WTC11 (cell line): ENCODE results near the gene SPATA19. TPM values are rescaled to one million over a fixed set of nuclear protein-coding genes. Genes with fewer than 3 reads are reported as not detected.

Experiments used
- ATAC-seq: fragments of 200-7000 bp; cut with Tn5 transposase; 2 replicates; pipeline ENCODE4 v1.10.0; 2021; ENCODE audit warnings: mild to moderate bottlenecking, moderate library complexity
- CTCF ChIA-PET: fragments of 300-600 bp; sonication (Branson Sonifier 250); formaldehyde crosslinking; loops from one replicate; lab custom pipeline; 2021; ENCODE audit warnings: antibody characterized with exemption; lab: Charles Lee
- POLR2A ChIA-PET: fragments of 350-600 bp; sonication (Branson Sonifier 250); formaldehyde crosslinking; loops from one replicate; lab custom pipeline; 2021; ENCODE audit warnings: antibody characterized with exemption; lab: Charles Lee
- DNase-seq: peaks from one replicate; pipeline ENCODE4 v3.0.0; 2021; ENCODE audit warnings: low spot score
- H3K27ac Mint-ChIP-seq: 2 replicates; pipeline ENCODE4 v1.8.0; 2021; ENCODE audit warnings: mixed read lengths
- H3K27me3 Mint-ChIP-seq: 2 replicates; pipeline ENCODE4 v1.8.0; 2021; ENCODE audit warnings: low read depth, mild to moderate bottlenecking, moderate library complexity, mixed read lengths
- H3K36me3 Mint-ChIP-seq: 2 replicates; pipeline ENCODE4 v1.8.0; 2021; ENCODE audit warnings: mixed read lengths
- H3K4me1 Mint-ChIP-seq: 2 replicates; pipeline ENCODE4 v1.8.0; 2022; ENCODE audit warnings: mixed read lengths
- H3K4me3 Mint-ChIP-seq: 2 replicates; pipeline ENCODE4 v1.8.0; 2021; ENCODE audit warnings: mild to moderate bottlenecking, moderate library complexity, mixed read lengths
- H3K9me3 Mint-ChIP-seq: 2 replicates; pipeline ENCODE4 v1.8.0; 2021; ENCODE audit warnings: mixed read lengths
- ATF6 ChIP-seq: sonication (generic); formaldehyde crosslinking; IDR thresholded peaks from 2 replicates; pipeline ENCODE4 v1.8.1; 2023; ENCODE audit warnings: mild to moderate bottlenecking, missing genetic modification reagents
- CREB1 ChIP-seq: sonication (generic); formaldehyde crosslinking; IDR thresholded peaks from 2 replicates; pipeline ENCODE4 v1.8.0; 2023; ENCODE audit warnings: mild to moderate bottlenecking, missing genetic modification reagents
- CREM ChIP-seq: sonication (generic); formaldehyde crosslinking; IDR thresholded peaks from 2 replicates; pipeline ENCODE4 v1.8.1; 2022; ENCODE audit warnings: mild to moderate bottlenecking, missing genetic modification reagents, moderate library complexity
- E2F1 ChIP-seq: sonication (generic); formaldehyde crosslinking; IDR thresholded peaks from 2 replicates; pipeline ENCODE4 v1.8.0; 2022; ENCODE audit warnings: mild to moderate bottlenecking, missing genetic modification reagents
- EMX1 ChIP-seq: fragments of 250-450 bp; sonication (Bioruptor Pico); IDR thresholded peaks from 2 replicates; pipeline ENCODE4 v1.8.0; 2021; ENCODE audit warnings: mild to moderate bottlenecking
- FOXJ3 ChIP-seq: sonication (generic); formaldehyde crosslinking; IDR thresholded peaks from 2 replicates; pipeline ENCODE4 v1.9.0; 2021; ENCODE audit warnings: missing genetic modification reagents, mild to moderate bottlenecking, borderline replicate concordance
- FOXK1 ChIP-seq: sonication (generic); formaldehyde crosslinking; IDR thresholded peaks from 2 replicates; pipeline ENCODE4 v1.8.0; 2022; ENCODE audit warnings: mild to moderate bottlenecking, moderate library complexity, missing genetic modification reagents
- GABPB1 ChIP-seq: sonication (generic); formaldehyde crosslinking; IDR thresholded peaks from 2 replicates; pipeline ENCODE4 v1.8.1; 2023; ENCODE audit warnings: mild to moderate bottlenecking, missing genetic modification reagents
- GRHL2 ChIP-seq: fragments of 250-450 bp; sonication (Bioruptor Pico); IDR thresholded peaks from 2 replicates; pipeline ENCODE4 v1.8.0; 2022; ENCODE audit warnings: mild to moderate bottlenecking, moderate library complexity; ENCODE audit not compliant: insufficient replicate concordance, severe bottlenecking
- IRF1 ChIP-seq: sonication (generic); formaldehyde crosslinking; IDR thresholded peaks from 2 replicates; pipeline ENCODE4 v1.8.0; 2023; ENCODE audit warnings: missing genetic modification reagents
- MXD4 ChIP-seq: fragments of 250-450 bp; sonication (Bioruptor Pico); IDR thresholded peaks from 2 replicates; pipeline ENCODE4 v1.8.0; 2021; ENCODE audit warnings: mild to moderate bottlenecking, moderate library complexity, borderline replicate concordance
- NFATC4 ChIP-seq: fragments of 250-450 bp; sonication (Bioruptor Pico); IDR thresholded peaks from 2 replicates; pipeline ENCODE4 v1.9.0; 2021; ENCODE audit warnings: mild to moderate bottlenecking
- NR1H2 ChIP-seq: sonication (generic); formaldehyde crosslinking; IDR thresholded peaks from 2 replicates; pipeline ENCODE4 v1.9.0; 2021; ENCODE audit warnings: mild to moderate bottlenecking, moderate library complexity, missing genetic modification reagents
- TCF7 ChIP-seq: sonication (generic); formaldehyde crosslinking; IDR thresholded peaks from 2 replicates; pipeline ENCODE4 v1.8.0; 2022; ENCODE audit warnings: mild to moderate bottlenecking, low read depth, missing genetic modification reagents, moderate library complexity
- TEAD4 ChIP-seq: sonication (generic); formaldehyde crosslinking; IDR thresholded peaks from 2 replicates; pipeline ENCODE4 v1.8.0; 2022; ENCODE audit warnings: mild to moderate bottlenecking, missing genetic modification reagents
- ZBTB21 ChIP-seq: sonication (generic); formaldehyde crosslinking; IDR thresholded peaks from 2 replicates; pipeline ENCODE4 v1.8.1; 2023; ENCODE audit warnings: mild to moderate bottlenecking, missing genetic modification reagents, borderline replicate concordance
- ZNF219 ChIP-seq: sonication (generic); formaldehyde crosslinking; IDR thresholded peaks from 2 replicates; pipeline ENCODE4 v1.8.0; 2023; ENCODE audit warnings: missing genetic modification reagents, mild to moderate bottlenecking, borderline replicate concordance
- ZNF396 ChIP-seq: fragments of 250-450 bp; sonication (Bioruptor Pico); IDR thresholded peaks from 2 replicates; pipeline ENCODE4 v1.8.0; 2021; ENCODE audit warnings: mild to moderate bottlenecking, moderate library complexity, borderline replicate concordance
- ZNF425 ChIP-seq: fragments of 250-450 bp; sonication (Bioruptor Pico); conservative IDR thresholded peaks from 2 replicates; pipeline ENCODE4 v1.9.0; 2021; ENCODE audit warnings: mild to moderate bottlenecking
- ZNF512 ChIP-seq: sonication (generic); formaldehyde crosslinking; IDR thresholded peaks from 2 replicates; pipeline ENCODE4 v1.8.1; 2022; ENCODE audit warnings: missing genetic modification reagents, borderline replicate concordance
- total RNA-seq: library from RNA; stranded (reverse); gene quantifications from 3 replicates; pipeline ENCODE4 v1.2.3, GENCODE V29; 2021
- TF ChIP-seq, protein P1 (sequence below): sonication (generic); formaldehyde crosslinking; IDR thresholded peaks from 2 replicates; pipeline ENCODE4 v1.8.1; 2023; ENCODE audit warnings: mild to moderate bottlenecking, moderate library complexity, missing genetic modification reagents

SPATA19 gene
- total RNA-seq, 1 experiment from 2014 or later: not detected

DNA sequence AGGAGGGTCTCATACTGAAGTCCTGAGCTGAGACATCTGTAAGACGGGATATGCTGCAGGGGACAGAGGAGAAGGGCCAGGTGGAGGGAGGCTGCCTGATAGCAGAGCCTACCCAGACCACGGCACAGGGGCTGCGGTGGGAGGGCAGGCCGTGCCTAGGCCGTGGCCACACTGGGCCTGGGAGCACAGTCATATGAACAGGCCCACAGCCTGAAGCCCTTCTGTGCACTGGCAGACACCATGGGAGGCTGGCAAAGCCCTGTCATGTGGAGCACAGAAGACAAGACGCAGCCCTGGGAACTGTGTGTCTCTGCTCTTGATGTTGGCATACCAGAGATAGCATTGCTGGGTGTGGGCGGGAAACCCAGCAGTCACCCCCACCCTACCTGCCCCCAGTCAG is 3.3 kb downstream of the SPATA19 start:
- no peaks in the 10 kb centered on the region for H3K36me3 Mint-ChIP-seq
- CTCF ChIA-PET: interaction anchor here (0.9 to 2.6 kb wide), 5 partner anchors 13 to 764 kb away, joined by 3 to 8 read pairs (median 3); no protein-coding TSS in a partner anchor
- no peak for ATAC-seq
- H3K27me3 Mint-ChIP-seq: peaks cover 5% of the 10 kb centered on the region; the same call in 1 of the 2 replicates
- no peaks in the 10 kb centered on the region for H3K4me1 Mint-ChIP-seq
- POLR2A ChIA-PET: interaction anchor here (0.7 kb wide), 1 partner anchor 285 kb away, joined by 3 read pairs; no protein-coding TSS in a partner anchor
- no peak for TF ChIP-seq ATF6 (CRISPR knock-in tag)
- no peak for TF ChIP-seq GABPB1 (CRISPR knock-in tag)
- TF ChIP-seq CREM (CRISPR knock-in tag): no peak
- TF ChIP-seq ZNF396 (CRISPR knock-in tag): no peak
- TF ChIP-seq FOXK1 (CRISPR knock-in tag): no peak
- TF ChIP-seq, all 79 proteins: peak for 0
- H3K27ac Mint-ChIP-seq: no peak overlapping the region
- H3K9me3 Mint-ChIP-seq: peaks cover 17% of the 10 kb centered on the region
- H3K4me3 Mint-ChIP-seq: no peak overlapping the region
- no peak for DNase-seq

DNA sequence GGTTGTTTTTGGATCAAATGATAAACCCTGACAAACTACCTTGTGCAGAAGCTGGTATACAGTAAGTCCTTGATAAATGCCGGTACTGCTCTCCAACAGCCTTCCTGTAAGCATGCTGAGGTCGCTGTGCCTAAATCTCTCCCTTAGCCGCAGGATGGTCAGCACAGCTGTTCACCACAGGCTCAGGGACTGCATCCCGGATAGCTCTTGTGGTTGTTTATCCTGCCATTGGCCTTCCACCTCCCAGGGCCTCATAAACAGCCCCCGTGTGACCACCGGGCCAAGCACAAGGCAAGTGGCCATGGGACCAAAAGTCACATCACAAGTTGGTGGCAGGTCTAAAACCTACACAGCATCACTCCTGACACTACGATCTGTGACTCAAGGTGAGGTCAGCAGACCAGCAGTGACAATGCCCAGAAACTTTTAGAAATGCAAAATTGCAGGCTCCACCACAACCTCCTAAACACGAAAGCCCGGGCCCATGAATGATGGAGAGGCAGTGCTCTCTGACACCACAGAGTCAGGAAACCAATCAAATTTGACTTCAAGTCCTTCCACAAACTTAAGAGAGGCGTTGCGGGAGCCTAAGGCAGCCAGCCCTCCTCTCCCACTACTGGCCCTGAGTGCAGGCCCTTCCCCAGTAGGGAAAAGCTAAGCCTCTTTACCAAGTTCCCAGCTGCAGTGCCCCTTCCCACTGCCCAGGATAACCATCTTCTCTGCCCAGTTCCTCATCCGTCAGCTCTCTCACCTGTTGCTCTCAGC is 3.9 kb downstream of the SPATA19 start:
- no peak for TF ChIP-seq NFATC4 (CRISPR knock-in tag)
- TF ChIP-seq NR1H2 (CRISPR knock-in tag): no peak
- no peak for TF ChIP-seq TEAD4 (CRISPR knock-in tag)

DNA sequence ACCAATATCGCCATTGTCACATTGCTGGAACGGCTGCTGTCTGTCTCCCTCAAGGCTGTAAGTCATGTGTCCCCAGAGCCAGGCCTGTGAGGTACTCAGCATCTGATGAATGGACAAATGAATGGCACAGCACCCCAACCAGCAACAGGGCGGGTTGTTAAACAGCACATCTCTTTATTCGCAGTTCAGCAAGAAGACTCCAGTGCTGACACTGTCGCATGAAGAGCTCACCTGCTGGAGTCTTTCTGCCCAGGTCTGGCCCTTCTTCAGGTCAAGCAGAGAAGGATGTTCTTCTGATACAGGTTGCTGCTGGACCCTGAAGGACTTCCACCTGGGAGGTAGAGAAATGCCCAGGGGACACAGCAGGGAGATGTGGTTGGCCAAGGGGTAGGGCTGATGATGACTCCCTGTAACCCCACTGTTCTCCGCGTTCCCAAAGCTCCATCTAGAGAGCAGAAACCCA is 4.8 kb downstream of the SPATA19 start:
- peaks cover 10% of the 10 kb centered on the region for H3K9me3 Mint-ChIP-seq
- 0 out of 2 replicates have a peak, but pooled peaks cover 5% of the 10 kb centered on the region for H3K4me1 Mint-ChIP-seq
- no peak overlapping the region for H3K4me3 Mint-ChIP-seq
- no peak for DNase-seq
- POLR2A ChIA-PET: no interaction called here
- CTCF ChIA-PET: interaction anchor here (1.7 kb wide), 1 partner anchor 19 kb away, joined by 6 read pairs; no protein-coding TSS in a partner anchor
- H3K36me3 Mint-ChIP-seq: no peaks in the 10 kb centered on the region
- peaks cover 5% of the 10 kb centered on the region; the same call in 1 of the 2 replicates for H3K27me3 Mint-ChIP-seq
- ATAC-seq: no peak
- no peak overlapping the region for H3K27ac Mint-ChIP-seq
- no peak for TF ChIP-seq ZNF219
- no peak for TF ChIP-seq E2F1 (CRISPR knock-in tag)
- no peak for TF ChIP-seq ZNF425 (CRISPR knock-in tag)
- TF ChIP-seq TCF7 (CRISPR knock-in tag): no peak
- TF ChIP-seq CREB1 (CRISPR knock-in tag): no peak
- no peak for TF ChIP-seq EMX1
- no peak for TF ChIP-seq IRF1 (CRISPR knock-in tag)
- TF ChIP-seq GABPB1 (CRISPR knock-in tag): no peak
- TF ChIP-seq, protein P1, sequence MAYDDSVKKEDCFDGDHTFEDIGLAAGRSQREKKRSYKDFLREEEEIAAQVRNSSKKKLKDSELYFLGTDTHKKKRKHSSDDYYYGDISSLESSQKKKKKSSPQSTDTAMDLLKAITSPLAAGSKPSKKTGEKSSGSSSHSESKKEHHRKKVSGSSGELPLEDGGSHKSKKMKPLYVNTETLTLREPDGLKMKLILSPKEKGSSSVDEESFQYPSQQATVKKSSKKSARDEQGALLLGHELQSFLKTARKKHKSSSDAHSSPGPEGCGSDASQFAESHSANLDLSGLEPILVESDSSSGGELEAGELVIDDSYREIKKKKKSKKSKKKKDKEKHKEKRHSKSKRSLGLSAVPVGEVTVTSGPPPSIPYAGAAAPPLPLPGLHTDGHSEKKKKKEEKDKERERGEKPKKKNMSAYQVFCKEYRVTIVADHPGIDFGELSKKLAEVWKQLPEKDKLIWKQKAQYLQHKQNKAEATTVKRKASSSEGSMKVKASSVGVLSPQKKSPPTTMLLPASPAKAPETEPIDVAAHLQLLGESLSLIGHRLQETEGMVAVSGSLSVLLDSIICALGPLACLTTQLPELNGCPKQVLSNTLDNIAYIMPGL (CRISPR knock-in tag): no peak
- TF ChIP-seq FOXJ3: no peak
- TF ChIP-seq ZNF512 (CRISPR knock-in tag): no peak
- no peak for TF ChIP-seq ZBTB21 (CRISPR knock-in tag)
- no peak for TF ChIP-seq GRHL2 (CRISPR knock-in tag)
- TF ChIP-seq MXD4: no peak

More for the DNA sequence above, 3.9 kb downstream of the SPATA19 start:
- no peaks in the 10 kb centered on the region for H3K36me3 Mint-ChIP-seq
- DNase-seq: no peak
- no peak overlapping the region for H3K27ac Mint-ChIP-seq
- ChIA-PET CTCF (interaction anchor here (1.2 to 1.7 kb wide), 3 partner anchors 20 to 684 kb away, joined by 3 to 7 read pairs (median 6); no protein-coding TSS in a partner anchor), POLR2A (no interaction called here)
- ATAC-seq: no peak
- H3K9me3 Mint-ChIP-seq: peaks cover 15% of the 10 kb centered on the region
- no peak overlapping the region for H3K4me3 Mint-ChIP-seq
- H3K4me1 Mint-ChIP-seq: no peaks in the 10 kb centered on the region
- H3K27me3 Mint-ChIP-seq: peaks cover 5% of the 10 kb centered on the region; the same call in 1 of the 2 replicates
